NCI-H1694 (cell line): ENCODE measurements around the gene NPFF.

Experiments used
- DNase-seq: peaks from one replicate; lab custom pipeline; 2025; lab: John Stamatoyannopoulos, UW

Gene NPFF

DNA sequence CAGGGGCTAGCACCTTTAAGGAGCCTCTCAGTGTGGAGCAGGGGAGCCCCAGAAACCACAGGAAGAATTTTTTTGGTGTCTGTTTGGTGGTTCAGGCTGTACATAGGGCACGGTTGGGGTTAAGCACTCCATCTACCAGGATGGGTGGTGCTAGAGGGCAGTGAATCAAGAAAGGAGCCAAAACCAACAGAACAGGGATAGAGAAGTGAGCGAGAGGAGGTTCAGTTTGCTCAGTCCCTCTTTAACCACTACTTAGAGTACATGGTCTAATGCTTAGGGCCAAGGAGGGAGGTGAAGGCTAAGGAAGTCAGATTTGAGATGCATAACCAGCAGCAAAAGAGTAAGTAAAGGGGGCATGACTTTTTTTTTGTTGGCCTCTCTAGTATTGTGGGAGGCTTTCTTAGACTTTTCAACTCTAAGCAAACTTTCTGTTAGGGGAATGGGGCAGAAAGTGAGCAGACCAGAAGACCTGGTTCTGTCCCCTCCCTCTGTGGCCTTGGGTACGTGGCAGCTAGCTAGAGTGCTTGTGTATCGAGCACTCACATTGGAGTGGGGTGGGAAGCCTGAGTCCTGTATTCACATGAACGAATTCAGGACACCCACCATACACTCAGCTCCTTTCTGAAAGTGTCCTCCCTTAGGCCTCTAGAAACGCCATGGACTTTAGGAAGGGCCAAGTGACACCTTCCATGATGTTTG is 6.6 kb upstream of the NPFF start:
- no peak for DNase-seq

GRCh38 chr12:53510181-53510812 is 3.0 kb upstream of the NPFF start:
- no peak for DNase-seq

DNA sequence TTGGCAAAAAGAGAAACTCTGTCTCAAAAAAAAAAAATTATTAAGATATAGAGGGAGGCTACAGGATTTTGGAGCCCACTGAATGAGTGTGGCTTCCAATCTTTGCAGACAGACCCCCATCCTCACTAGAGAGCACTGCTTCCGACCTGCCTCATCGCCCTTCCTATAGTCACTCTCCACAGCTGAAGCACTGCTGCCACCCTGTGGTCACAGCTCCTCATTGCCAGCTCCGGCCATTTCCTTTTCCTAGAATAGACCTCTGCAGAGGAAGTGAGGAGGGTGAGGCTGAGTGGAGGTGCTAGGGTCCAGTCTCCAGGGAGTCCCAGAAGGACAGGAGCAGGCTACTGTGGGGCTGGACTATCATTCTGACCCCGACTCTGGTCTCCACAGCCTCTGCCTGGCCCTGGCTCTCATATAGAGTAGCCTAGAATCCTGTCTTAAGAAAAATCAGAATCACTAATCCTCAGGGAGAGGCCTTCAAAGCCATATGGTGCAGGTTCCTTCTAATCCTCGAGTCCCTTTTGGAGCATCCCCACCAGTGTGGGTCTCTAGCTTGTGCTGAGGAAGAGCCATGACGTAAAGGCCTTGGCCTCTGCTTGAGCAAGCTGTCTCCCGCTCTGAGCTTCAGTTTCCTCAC is 1.4 kb upstream of the NPFF start:
- DNase-seq = peak; percentile 86

GRCh38 chr12:53507603-53507885 is 260 bp upstream of the NPFF start:
- DNase-seq = no peak

DNA sequence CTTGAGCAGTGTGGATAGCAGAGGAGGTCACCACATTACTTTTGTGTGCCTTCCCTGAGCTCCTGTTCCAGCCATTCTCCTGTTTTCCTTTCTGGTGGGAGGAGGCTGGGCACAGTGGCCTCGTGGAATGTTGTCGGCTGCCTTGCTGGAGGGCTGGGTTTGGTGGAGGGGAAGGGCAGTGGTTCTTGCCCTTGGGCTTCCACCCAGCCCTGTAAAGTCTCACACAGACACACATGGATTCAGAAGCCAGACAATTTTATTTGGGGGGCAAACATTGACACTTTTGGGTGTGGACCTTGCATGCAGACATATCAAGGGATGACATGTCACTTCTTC is 866 bp downstream of the NPFF start:
- DNase-seq = no peak

DNA sequence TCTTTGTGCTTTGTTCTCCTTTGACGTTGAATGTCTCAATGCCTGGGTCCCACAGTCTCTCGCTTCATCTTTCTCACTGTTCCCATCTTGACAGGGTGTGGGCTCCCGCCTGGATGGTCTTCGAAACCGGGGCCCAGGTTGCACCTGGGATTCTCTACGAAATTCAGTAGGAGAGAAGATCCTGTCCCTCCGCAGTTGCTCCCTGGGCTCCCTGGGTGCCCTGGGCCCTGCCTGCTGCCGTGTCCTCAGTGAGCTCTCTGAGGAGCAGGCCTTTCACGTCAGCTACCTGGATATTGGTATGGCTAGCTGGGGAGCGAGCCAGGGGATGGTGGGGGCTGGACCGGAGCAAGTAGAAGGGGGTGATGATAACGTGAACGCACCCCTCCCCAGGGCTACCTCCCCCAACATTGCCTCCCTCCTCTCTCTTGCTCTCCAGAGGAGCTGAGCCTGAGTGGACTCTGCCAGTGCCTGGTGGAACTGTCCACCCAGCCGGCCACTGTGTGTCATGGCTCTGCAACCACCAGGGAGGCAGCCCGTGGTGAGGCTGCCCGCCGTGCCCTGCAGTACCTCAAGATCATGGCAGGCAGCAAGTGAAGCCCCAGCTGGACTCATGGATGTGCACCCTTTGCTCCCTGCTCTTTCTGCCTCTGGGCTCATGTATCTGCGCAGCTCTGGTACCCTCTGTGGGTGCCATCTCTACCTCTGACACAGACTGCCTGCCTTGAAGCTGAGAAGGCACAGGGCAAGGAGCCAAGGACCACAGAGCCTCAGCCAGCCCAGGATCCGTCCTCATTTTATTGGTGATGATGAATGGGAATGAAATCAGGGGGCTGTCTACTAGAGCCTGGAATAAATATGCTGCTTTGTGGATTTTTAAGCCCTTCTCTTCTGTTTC is 1.5 kb downstream of the NPFF start:
- no peak for DNase-seq

GRCh38 chr12:53505086-53505485 is 2.2 kb downstream of the NPFF start:
- DNase-seq = no peak

DNA sequence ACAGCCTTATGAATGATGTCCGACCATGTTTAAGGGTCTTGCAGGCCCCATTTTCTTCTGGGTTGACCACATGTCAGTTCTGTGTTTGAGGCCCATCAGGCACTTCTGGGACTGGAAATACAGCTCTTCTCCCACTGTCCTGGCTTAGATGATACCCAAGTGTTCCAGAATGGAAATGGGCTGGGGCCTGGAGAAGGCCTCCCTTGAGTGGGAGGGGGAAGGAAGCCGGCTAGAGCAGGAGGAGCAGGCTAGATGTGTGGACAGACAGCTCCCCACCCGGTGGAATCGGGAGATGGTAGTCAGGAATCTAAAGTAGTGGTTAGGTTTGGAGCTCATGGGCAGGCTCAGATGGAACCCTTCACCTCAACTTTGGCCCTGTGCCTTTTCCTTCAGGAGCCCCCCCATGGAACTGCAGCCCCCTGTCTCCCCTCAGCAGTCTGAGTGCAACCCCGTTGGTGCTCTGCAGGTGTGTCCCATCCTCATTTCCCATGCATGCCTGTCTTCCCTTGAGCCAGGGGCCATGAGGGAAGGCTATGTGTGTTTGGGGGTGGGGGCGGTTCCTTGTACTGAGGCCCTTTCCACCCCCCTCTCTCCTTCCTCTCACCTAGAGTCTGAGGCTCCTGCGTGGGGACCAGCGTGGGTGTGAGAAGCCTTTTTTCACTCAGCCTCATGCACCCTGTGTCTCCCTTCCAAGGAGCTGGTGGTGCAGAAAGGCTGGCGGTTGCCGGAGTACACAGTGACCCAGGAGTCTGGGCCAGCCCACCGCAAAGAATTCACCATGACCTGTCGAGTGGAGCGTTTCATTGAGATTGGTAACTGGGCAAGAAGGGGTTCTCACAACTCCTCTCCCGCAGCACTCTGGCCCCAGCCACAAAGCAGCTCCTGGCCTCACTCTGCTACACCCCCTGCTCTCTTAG is 3.0 kb downstream of the NPFF start:
- DNase-seq = no peak

- no peak for DNase-seq
Measured at GRCh38 chr12:53502983-53503728, 4.1 kb downstream of the NPFF start.

GRCh38 chr12:53502331-53502730 is 5.0 kb downstream of the NPFF start:
- no peak for DNase-seq

- DNase-seq = no peak
Measured at GRCh38 chr12:53501615-53502181, 5.6 kb downstream of the NPFF start.

DNA sequence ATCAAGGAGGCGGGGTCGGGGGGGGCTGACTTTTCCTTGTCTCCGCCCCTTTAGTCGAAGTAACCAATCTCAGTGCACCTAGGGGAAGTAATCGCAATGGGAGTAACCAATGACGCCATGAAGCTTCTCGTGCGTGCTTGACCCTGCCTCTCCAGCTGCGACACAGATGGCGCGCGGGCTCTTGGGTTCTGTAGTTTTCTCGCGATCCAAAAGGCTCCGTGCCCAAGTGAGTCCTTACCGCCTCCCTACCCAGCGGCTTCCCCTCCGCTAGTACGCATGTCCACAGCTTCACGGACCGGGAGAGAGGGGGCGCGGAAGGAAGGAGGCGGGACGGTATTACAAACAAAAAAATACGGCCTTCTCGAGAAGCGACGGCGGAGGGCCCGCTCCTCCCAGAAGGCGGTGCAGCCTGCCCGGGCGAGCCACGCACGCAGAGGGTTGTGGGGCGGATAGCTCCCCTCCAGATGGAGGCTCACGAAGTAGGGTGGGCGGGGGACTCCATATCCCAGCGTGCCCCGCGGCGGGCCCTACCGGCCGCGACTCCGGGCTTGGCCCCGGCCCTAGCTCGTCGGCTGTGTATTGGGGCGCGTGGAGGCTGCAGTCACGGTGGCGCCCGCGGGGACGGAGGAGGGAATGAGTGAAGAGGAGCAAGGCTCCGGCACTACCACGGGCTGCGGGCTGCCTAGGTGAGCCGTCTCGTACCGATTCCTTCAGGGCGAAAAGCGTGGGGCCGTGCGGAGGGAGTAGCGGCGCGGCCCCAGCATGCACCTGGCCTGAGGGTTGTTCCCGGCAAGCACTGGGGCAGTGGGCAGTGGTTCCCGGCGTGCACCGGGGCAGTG is 6.3 kb downstream of the NPFF start, which contains the start of gene TARBP2:
Gene TARBP2, plus strand, starts transcription at position 508 of the 839 bp plus-strand sequence. Its CDS starts 126 bp downstream, at position 634.
- peak; percentile 98 for DNase-seq

DNA sequence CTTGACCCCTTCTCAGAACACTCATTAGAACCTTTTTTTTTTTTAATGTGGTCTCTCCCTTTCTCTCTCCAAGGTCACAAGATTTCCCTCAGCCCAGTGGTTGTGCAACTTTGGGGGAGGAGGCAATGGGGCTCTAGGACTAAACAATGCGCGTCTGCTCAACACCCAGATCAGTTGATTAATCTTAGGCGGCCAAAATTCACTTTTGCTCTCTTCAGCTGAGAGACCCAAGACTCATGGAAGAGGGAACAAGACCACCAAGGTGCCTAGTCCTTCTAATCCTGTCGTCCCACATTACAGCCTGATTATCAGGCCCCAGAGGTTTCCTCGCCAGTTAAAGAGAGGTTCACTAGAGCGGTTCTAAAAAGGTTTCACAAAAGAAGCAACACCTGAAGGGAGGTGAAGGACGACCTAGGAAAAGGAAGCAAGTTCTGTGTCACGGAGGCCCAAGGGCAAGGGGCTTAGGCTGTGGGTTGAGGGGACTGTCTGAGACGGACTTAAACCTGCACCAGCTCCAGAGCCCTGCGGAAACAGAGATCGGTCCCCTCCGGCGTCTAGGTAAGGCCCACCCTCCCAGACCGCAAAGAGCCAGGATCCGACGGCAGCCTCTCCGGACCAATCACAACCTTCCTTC is 7.0 kb downstream of the NPFF start:
- no peak for DNase-seq

DNA sequence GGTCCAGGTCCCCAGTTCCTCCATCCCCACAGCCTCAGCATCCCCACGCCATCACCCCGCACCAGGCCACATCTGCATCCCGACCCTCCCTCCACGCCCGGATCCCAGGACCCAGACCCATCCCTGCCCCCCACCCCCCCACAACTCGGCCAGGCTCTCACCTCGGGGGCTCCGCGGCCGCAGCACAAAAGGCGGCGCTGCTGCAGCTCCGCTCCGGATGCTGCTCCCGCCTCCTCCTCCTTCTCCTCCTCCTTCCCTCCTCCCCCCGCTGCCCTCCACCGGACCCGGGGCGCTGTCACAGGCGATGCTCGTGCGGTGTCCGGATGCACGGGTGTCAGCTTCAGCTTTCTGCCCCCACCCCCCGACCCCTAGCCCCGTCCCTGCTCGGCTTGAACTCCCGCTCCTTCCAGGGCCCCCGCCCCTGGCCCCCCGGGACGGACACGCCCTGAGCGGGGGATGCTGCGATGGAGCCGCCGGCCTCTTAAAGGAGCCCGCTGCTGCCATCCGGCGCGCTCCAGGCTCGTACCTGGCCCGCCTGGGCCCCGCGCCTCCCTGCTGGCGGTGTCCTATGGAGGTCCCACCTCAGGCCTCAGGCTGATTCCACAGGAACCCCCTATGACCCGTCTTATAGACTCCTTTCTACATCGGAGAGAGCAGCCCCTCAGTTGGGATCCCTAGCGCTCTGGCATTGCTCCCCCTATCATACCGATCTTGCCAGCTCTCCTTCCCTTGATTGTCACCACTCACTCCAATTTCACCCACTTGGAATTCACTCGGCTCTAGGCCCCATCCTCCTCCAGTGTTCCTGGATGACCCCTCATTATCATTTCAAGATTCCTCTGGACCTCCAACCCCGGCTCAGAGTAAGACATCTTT is 7.8 kb downstream of the NPFF start, which contains the start of gene MAP3K12:
Gene MAP3K12, minus strand, starts transcription at position 193 of the 876 bp plus-strand sequence. CDS start 12,067 bp downstream, outside the sequence.
- DNase-seq = no peak

GRCh38 chr12:53498235-53498630 is 9.1 kb downstream of the NPFF start:
- DNase-seq = no peak

GRCh38 chr12:53497461-53497860 is 9.8 kb downstream of the NPFF start:
- no peak for DNase-seq

DNA sequence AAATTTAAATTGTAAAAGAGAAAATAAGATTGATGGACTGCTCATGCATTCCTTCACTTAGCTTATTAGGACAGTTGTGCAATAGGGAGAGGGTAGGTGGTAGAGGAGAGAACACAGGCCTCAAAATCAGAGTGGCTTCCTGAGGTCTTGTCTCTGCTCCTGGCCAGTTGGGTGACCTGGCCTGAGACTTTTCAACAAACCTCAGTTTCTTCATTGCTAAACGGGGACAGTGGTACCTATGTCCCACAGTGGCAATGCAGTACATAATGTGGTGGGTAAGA is 10.6 kb downstream of the NPFF start:
- no peak for DNase-seq
